GM18511 (cell line): Measurements from ENCODE around the gene RGS11.

Experiments
- ATAC-seq: cut with Tn5 transposase; IDR thresholded peaks from one replicate; pipeline ENCODE4 v1.9.1; 2021; ENCODE audit warnings: mild to moderate bottlenecking, moderate library complexity; ENCODE audit not compliant: unreplicated experiment

Gene RGS11

DNA sequence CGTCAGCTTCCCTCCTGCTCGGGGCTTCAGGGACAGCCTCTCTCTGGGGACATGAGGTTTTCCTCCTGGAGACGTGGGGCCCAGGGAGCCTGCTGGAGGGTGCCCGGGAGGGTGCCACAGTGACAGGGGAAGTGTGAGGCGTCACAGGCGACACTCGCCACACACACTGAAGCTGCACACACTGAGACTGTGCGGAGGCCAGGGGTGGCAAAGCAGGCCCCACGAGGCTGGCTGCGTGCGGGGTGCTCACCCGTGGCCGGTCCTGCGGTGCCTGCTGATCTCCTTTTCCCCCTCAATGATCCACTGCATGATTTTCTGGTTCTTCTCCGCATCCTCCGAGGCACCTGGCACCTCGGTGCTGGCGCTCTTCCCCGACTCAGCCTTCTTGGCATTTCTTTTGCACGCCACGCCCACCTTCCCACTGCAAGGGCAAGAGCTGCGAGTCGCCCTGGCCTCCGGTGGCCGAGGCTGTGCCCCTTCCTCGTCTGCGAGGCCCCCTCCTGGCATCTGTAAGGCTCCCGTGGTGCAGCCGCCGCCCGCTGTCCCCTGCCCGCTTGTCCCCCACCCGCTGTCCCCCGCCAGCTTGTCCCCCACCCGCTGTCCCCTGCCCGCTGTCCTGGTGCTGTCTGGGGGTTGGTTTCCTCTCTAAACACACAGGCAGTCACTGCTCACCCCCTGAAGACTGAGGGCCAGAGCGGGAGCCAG is 21.2 kb upstream of the RGS11 start:
- ATAC-seq, result no peak

DNA sequence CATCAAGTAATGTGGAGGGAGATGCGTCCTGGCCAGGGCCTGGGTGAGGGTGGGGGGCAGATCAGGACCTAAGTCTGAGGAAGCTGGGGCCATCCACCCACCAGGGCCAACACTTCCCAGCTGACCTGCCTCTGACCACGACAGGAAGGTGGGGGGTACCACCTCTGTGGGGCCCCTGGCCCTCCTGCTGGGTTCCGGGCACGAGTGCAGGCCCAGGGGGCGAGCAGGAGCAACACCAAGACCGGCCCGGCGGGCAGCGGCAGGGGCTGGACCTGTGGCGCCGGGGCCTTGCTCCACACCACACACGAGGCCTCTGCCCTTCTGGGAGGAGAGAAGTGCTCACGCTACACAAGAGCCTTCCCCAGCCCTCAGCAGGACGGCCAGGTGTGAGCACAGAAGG is 20.5 kb upstream of the RGS11 start:
- no peak for ATAC-seq

DNA sequence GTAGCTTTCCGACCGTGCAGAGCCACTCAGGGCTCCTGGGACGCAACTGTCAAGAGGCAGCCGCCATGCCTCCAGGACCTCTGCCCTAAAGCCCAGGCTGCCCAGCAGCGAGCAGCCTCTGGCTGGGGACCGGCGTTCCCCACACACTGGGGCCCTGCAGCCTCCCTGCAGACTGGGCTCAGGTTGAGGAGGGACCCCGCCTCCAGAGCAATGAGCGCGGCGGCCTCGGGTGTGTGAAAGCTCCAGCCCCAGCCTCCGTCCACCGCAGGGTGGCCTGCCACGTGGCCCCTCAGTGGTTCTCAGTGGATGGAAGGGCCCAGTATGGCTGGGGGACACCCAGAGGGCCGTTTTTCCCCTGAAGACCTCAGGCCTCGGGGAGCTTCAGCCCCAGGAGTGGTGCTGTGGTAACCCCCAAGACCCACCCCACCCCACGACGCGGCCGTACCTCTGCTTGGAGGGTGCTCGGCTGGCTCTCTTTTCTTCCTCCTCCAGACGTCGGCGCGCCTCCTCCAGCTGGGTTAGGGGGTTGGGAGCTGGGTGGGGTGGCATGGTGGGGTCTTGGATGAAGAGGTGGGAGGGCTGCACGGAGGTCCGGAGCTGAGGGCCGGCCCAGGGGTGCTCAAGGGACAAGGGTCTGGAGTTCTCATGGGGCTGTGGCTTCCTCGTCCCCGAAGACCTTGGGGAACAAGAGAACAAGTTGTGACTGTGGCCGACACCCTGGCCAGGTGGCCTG is 17.5 kb upstream of the RGS11 start:
- no peak for ATAC-seq

DNA sequence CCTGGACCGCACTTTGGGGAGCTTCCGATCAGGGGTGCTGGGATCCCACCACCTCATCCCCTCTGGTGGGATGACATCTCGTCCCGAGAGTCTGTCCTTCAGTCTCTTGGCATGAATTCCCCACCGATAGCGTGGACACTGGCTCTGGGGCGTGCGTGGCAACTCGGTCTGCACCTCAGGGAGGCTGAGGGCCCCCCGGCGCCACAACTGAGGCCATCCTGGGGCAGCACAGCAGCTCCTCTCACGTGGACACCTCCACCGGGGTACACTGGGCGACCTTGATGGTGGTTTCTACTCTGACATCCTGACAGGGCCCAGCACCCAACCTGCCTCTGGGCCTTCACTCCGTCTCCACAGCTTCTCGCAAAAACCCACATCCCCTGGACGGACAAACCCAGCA is 15.8 kb upstream of the RGS11 start:
- ATAC-seq, result no peak

DNA sequence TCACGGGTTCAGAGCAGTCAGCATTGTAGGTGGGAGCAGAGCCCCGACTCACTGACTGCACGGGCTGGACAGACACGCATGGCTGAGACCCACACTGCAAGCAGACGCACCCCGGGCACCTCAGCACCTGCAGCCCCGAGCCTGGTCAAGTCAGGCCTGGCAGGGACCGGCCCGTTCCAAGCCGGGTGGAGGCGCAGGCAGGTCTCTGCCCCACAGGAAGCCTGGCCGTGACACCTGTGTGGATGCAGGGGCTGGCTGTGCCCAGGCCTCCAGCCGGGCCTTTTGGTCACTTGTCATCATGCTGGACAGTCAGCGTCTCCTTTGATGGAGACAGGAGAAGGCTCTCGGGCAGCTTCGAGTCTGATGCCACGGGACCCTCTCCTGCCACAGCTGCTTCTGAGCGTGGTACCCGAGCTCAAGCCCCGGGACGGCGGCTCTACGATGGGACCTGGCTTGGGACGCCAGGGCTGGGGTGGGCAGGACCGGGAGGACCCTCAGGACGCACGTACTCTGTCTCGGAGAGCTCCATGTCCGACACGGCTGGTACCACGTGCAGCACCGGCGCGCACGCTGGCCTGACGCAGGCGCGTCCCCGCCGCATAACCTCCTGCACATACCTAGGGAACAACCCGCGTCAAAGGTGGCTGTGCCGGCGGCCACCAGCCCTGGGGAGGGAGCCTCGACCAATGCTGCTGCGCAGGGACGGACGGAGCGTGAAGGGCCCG is 15.1 kb upstream of the RGS11 start:
- ATAC-seq, result no peak

DNA sequence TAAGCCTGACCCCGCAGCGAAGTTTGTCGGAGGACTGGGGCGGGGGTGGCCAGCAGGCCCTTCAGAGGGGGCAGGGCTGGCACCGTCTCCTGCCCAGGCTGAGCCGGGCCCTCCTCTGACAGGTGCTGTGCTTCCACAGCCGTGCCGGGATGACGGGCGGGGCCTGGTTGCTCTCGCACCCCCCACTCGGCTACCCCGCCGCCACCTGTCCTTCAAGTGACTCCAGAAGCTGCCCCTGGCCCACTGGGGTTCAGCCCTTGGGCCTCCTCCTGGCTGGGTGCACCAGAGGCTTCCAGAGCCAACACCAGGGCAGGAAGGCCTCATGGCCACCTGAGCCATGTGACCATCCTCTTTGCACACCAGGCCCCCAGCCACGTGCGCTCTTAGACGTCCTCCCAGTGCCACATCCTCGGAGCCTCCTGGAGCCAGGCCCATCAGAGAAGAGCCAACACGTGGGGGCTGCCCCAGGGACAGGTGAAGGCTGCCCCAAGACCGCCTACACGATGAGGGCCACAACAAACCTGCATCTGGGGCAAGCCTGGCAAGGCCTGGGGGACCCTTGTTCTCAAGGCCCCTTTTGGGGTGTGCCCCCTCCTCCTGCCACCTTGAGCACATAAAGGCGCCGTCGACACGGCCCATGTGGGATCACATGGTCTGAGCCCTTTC is 14.4 kb upstream of the RGS11 start:
- ATAC-seq, result no peak

DNA sequence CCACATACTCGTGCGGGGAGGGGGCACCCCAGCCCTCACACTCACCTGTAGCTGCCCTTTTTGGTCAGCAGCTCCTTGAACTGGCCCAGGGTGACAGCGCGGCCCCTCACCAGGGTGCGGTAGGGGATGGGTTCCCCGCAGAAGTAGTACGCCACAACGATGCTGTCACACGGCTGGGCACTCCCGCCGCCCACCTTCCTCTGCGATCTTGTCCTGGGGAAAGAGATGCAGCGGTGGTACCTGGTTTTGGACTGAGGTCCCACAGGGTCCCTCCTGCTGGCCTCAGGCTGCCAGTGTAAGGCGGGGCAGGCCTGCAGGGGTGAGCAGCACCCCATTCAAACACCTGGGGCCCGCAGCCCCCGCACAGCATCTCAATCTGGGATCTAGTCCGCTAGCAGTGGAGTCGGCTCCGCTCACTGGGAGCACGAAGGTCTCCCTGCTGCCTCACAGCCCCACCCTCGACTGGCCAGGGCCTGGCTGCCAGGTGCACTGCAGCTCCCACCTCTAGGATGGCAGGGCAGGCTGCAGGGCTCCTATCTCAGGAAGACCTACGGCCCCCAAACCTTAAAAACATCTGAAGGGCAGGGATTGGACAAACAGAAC is 13.8 kb upstream of the RGS11 start:
- no peak for ATAC-seq

DNA sequence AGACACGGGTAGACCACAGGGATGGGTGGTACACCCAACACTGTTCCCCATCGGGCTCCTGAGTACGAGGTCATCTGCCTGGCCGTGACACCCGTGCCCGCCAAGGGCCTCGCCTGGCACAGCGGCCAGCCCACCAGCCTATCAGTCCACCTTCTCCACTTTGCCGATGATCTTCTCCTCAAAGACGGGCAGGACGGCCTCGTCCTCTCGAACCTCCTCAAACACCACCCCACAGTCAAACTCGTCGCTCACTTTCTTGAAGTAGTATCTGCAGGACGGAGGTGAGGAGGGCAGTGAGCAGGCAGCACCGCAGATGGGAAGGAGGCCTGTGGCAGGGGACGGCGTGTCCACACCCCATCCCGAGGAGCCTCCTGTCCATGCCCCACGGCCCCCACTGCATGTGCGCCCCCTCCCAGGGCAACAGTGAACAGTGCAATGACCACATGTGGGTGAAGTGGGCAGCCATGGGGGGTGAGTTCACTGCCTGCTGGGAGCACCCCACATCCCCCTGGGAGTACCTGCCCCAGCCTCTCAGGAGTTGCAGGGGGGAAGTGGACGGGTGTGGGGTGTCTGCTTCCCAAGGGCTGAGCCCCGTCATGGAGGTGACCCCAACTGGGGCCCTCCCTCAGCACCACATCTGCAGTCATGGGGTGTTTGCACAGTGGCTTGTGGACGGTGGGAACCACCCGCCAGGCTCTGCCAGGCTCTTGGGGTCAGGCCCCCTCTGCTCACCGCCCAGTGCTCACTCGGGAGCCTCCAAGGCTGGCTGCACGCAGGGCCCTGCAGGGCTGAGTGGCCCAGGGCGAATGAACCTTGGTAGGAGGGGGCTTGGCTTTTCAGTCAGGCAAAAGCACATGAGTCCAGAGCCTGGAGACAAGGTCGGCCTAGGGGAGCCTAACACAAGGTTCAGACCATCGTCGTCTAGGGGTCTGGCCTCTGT is 12.5 kb upstream of the RGS11 start:
- ATAC-seq, result no peak

DNA sequence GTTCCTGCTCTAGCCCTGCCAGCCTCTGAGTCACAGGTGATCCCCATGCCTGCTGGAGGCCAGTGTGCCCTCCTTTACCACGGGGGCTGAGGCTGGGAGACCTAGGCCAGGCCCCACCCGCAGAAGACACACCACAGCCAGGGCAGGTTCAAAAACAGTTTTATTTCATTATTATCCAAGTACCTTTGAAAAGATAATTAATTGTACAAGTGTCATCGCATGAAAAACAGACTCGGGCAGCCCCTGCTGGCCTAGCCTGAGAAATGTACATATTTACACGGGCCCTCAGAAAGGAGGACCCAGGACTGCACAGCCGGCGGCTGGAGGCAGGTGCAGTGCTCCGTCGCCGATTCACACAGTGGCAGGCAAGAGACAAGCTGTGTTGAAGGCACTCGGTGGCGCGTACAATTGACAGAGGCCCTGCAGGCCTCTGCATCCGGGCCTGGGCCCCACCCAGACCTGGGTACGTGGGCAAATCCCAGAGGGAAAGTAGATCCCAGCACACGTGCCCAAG is 11.6 kb upstream of the RGS11 start:
- no peak for ATAC-seq

DNA sequence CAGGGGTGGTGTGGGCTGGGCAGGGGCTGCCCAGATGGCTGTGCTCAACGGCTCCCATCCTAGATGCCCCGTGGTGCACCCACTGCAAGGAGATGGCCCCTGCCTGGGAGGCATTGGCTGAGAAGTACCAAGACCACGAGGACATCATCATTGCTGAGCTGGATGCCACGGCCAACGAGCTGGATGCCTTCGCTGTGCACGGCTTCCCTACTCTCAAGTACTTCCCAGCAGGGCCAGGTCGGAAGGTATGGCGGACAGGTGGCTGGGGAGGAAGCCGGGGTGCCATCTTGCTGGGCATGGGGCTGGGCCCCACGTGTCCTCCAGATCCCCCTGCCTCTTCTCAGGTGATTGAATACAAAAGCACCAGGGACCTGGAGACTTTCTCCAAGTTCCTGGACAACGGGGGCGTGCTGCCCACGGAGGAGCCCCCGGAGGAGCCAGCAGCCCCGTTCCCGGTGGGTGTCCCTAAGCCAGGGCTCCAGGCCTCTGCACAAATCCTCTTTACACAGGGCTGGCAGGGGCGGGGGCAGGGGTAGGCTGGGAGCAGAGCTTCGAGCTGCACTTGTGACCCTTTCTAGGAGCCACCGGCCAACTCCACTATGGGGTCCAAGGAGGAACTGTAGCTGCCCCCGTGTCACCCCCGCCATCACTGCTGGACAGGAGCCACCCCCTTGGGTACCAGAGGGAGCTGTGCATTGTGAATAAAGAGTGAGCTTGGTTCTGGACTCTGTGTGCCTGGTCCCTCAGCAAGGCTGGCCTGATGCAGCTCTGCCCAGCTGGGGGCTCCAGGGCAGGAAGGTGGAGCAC is 10.9 kb upstream of the RGS11 start:
- ATAC-seq, result no peak

DNA sequence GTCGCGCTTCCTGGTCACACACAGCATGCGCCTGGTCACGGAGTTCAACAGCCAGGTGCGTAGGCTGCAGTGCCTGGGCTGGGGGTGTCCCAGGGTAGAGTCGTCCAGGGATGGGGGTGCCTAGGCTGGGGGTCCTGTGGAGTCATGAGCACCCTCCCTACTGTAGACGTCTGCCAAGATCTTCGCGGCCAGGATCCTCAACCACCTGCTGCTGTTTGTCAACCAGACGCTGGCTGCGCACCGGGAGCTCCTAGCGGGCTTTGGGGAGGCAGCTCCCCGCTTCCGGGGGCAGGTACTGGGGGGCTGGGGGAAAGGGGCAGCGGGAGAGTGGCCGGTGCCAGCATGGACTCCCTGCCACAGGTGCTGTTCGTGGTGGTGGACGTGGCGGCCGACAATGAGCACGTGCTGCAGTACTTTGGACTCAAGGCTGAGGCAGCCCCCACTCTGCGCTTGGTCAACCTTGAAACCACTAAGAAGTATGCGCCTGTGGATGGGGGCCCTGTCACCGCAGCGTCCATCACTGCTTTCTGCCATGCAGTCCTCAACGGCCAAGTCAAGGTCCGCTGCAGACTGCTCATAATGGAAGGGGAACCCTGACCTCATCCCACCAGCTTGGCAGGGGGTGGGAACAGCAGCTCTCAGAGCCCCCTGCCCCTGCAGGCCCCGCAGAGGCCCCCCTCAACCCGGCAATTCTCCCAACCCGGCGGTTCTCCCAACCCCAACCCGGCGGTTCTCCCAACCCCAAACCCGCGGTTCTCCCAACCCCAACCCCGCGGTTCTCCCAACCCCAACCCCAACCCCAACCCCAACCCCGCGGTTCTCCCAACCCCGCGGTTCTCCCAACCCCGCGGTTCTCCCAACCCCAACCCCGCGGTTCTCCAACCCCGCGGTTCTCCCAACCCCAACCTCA is 9.7 kb upstream of the RGS11 start:
- no peak for ATAC-seq

DNA sequence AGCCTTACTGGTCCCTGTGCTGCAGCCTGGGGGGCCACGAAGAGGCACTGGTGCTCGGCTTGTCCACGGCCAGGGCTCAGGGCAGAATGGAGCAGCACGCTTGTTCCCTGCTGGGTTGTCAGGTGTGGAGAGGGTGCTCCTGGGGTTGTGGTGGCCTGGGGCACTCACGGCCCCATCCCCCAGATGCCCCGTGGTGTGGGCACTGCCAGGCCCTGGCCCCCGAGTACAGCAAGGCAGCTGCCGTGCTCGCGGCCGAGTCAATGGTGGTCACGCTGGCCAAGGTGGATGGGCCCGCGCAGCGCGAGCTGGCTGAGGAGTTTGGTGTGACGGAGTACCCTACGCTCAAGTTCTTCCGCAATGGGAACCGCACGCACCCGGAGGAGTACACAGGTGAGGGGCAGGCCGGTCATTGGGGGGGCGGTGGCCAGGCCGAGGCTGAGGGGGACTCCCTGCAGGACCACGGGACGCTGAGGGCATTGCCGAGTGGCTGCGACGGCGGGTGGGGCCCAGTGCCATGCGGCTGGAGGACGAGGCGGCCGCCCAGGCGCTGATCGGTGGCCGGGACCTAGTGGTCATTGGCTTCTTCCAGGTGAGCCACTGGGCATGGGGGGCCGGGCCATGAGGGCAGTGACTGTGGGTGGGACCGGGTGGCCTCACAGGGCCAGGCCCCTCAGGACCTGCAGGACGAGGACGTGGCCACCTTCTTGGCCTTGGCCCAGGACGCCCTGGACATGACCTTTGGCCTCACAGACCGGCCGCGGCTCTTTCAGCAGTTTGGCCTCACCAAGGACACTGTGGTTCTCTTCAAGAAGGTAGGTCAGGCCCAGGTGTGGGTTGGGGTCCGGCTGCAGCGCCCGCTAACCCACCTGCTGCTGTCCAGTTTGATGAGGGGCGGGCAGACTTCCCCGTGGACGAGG is 8.7 kb upstream of the RGS11 start:
- no peak for ATAC-seq

DNA sequence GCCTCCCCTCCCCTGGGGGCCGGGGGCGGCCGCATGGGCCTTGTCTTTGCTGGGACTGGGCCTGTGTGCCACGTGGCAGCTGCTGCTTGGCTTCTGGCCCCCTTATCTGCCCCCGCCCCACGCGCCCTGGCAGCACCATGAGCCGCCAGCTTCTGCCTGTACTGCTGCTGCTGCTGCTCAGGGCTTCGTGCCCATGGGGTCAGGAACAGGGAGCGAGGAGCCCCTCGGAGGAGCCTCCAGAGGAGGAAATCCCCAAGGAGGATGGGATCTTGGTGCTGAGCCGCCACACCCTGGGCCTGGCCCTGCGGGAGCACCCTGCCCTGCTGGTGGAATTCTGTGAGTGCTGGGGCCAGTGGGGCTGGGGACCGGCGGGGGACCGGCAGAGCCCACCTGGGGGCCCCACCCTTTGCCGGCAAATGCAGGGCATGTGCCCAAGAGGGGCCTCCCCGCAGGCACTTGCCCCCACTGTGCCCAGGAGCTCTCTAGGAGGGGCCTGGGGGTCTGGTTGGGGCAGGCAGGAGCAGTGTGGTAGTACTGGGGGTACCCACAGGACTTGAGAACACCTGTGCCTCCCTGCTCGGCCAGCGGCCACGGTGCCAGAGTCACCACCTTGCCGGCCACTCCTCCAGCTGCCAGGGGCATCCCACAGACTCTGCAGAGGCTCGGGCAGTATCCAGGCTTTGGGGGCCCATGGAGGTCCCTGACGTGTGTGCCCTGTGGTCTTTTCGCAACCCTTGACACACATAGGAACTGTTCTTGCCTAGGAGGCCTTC is 7.5 kb upstream of the RGS11 start, which contains the start of gene PDIA2:
TSS of gene PDIA2 (plus strand) at position 132 of the 773 bp plus-strand sequence. CDS start at position 138, 6 bp downstream.
- ATAC-seq, result no peak

DNA sequence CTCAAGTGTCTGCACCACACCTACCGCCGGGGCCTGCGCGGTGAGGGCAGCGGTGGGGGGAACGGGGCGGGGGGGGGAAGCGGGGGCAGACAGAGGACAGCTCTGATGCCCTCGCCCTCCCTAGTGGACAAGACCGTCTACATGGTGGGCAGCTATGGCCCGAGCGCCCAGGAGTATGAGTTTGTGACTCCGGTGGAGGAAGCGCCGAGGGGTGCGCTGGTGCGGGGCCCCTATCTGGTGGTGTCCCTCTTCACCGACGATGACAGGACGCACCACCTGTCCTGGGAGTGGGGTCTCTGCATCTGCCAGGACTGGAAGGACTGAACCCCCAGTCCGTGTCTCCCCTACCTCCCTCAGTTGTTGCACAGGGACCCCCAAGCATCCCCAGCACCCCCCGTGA is 6.7 kb upstream of the RGS11 start:
- ATAC-seq, result no peak

DNA sequence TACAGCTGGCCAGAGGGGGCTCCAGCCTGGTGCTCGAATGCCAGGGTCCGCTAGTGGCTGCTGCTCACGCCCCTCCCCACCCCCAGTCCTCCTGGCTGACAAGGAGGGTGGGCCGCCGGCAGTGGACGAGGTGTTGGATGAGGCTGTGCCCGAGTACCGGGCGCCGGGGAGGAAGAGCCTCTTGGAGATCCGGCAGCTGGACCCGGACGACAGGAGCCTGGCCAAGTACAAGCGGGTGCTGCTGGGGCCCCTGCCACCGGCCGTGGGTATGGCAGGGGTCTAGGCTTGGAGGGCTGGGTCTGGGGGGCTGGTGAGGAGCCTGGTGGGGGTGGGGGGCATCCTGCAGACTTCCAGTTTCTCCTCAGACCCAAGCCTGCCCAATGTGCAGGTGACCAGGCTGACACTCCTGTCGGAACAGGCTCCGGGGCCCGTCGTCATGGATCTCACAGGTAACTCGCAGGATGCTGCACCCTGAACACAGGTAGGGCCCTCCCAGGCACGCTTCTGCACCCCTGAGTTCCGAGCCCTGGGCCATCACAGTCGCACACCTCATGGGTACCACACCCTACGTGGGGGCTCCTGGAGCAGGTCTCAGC is 6.0 kb upstream of the RGS11 start:
- no peak for ATAC-seq
